Measurements from ENCODE around the gene AMH.
A peak's percentile ranks its signal among the peaks of the same experiment; 100 is the strongest.

Gene AMH

GRCh38 chr19:2219726-2220125, 29.4 kb upstream of the AMH start:
- FAIRE-seq (no peak), DNase-seq (ENCODE audit: insufficient read length, low spot score) (no peak)

- no peak for FAIRE-seq
- no peak for DNase-seq (ENCODE audit: insufficient read length, low spot score)
Observed at GRCh38 chr19:2221250-2221831, 27.8 kb upstream of the AMH start.

GRCh38 chr19:2221918-2222317, 27.2 kb upstream of the AMH start:
- FAIRE-seq (no peak), DNase-seq (ENCODE audit: insufficient read length, low spot score) (no peak)

- no peak for DNase-seq (ENCODE audit: insufficient read length, low spot score)
- FAIRE-seq: no peak
Observed at GRCh38 chr19:2223391-2223790, 25.7 kb upstream of the AMH start.

DNA sequence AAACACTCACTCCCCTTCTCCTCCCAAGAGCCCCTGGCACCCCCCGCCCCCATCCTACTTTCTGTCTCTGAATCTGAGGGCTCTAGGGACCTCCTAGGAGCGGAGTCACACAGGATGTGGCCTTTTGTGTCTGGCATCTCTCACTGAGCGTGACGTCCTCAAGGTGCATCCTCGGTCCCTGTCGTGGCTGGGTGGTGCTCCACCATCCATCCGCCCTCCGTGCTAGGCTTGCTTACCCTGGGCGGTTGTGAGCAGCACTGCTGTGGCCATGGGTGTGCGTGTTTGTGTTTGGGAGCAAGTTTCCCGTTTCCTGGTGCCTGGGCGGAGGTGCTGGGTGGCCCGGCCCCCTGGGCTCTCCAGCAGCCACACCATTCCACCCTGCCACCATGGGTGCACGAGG, 25.2 kb upstream of the AMH start:
- DNase-seq (ENCODE audit: insufficient read length, low spot score): peak; percentile 82
- FAIRE-seq: peak; percentile 71

DNA sequence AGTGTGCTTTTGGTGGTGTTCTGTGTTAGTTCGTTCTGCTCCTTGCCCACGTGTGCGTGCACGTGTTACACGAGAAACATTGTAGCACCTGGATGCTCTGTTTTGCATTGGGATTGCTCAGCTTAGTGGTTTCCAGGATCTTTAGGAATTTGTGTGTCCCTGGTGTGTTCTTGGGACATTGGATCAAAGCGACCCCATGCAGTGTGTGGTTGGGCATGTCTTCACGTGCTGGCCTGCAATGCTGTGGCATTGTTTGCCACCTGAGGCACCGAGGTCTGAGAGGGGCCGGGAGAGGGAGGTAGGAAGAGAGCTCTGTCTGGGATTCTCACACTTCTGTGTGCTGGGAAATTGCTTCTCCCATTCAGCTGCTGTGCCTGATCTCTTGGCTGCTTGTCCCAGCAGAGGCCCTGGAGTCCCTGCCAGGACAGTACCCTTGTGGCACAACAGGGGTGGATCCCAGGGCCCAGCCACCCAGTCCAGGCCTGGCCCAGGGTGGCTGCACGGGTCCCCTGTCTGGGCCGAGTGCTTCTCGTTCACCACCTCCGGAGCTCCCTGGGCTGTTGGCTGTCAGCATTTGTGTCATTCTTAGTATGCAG, 24.3 kb upstream of the AMH start:
- no peak for FAIRE-seq
- DNase-seq (ENCODE audit: insufficient read length, low spot score): no peak

DNA sequence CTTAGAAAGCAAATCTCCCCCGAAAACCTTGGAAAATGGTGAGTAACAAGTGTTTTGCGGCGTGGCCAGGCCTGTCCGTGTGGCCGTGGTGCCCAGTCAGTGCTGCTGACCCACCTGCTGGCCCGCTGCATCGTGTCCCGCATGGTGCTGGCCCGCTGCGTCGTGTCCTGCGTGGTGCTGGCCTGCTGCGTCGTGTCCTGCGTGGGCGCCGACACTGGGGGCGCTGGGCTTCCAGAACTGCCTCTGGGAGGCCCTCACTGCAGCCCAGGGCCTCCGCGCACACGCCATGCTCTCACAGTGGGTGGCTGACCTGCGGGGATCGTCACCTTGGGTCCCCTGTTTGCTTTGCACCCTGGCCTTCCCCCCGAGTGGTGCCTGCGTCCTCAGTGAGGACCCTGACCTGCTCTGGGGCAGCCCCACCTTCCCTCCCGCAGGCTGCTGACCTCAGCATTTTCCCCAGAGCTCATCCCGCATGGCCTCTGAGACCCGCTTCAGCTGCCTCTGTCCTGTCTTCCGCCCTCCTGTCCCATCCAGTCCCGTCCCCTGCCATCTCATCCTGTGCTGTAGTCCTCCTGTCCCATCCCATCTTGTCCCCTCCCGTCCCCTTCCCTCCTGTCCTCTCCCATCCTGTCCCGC, 23.6 kb upstream of the AMH start:
- no peak for DNase-seq (ENCODE audit: insufficient read length, low spot score)
- no peak for FAIRE-seq

- FAIRE-seq (no peak), DNase-seq (ENCODE audit: insufficient read length, low spot score) (no peak)
Observed at GRCh38 chr19:2226051-2226839, 22.9 kb upstream of the AMH start.

DNA sequence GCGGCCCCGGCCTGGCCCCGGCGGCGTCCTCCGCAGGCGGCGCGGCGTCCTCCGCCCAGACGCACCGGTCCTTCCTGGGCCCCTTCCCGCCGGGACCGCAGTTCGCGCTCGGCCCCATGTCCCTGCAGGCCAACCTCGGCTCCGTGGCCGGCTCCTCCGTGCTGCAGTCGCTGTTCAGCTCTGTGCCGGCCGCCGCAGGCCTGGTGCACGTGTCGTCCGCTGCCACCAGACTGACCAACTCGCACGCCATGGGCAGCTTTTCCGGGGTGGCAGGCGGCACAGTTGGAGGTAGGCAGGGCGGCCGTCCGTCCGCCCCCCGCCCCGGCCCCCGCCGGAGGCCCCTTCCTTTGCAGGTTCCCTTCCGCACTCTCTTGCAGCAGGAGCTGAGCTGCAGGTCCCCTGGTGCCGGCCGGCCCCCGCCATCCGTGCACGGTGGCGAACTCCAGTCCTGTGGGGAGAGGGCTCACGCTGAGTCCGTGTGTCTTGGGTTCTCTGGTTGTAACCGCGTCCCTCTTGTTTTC, 22.2 kb upstream of the AMH start:
- DNase-seq (ENCODE audit: insufficient read length, low spot score) (no peak), FAIRE-seq (no peak)

- DNase-seq (ENCODE audit: insufficient read length, low spot score): peak; percentile 92
- no peak for FAIRE-seq
Observed at GRCh38 chr19:2227415-2228156, 21.5 kb upstream of the AMH start.

DNA sequence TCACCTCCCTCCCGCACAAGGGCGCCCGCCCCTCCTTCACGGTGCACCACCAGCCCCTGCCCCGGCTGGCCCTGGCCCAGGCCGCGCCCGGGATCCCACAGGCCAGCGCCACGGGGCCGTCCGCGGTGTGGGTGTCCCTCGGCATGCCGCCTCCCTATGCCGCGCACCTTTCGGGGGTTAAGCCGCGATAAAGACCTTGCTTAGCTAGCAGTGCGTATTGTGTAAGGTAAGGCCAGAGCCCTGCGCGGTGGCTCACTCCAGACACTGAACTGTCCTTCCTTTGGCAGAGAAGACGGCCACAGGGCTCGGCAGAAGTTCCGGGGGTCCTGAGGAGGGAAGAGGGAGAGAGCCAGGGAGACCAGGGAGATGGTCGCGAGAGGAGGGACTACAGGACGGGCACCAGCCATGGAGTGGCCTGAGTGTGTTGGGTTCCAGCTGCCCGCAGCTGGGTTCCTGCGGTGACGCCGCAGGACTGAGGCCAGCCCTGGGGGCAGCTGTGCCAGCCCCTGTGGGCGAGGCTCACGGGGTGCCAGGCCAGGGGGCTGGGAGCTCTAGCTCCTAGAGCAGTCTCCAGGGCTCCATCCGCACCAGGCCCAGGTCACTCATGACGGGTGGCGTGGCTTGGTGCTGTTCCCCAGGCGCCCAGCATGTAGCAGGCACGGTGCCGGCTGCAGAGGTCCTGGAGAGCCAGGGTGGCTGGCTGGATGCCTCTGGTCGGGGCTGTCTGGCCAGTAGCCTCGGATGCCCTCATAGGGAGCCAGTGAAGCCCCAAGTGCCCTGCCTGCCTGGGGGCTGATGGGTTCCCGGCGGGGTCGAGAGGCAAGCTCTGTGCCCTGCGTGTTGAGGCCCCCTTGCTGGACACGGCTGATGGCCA, 20.7 kb upstream of the AMH start:
- no peak for FAIRE-seq
- DNase-seq (ENCODE audit: insufficient read length, low spot score): no peak

GRCh38 chr19:2229103-2230032, 19.8 kb upstream of the AMH start:
- DNase-seq (ENCODE audit: insufficient read length, low spot score) (no peak), FAIRE-seq (no peak)

DNA sequence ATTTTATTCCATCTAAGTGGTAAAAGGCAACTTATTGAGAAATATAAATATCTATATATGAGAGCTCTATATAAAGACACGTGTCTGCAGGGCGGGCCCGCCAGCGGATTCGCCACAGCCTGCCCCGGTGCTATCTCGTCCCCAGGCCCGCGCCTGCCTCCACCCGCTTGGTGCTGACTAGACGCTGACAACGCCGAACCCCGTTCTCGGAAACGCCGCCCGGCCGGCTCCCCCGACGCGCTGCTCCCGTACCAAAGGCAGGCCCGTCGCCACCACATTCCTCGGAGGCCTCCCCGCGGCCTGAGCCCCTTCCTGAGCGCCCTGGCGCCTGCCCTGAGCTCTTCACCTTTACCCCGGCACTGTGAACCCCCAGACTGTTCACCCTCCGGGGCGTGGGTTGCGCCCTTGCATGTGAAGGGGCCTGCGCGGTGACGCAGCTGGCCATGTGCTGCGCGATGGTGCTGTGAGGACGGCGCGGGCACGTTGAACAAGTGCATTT, 19.0 kb upstream of the AMH start:
- no peak for DNase-seq (ENCODE audit: insufficient read length, low spot score)
- no peak for FAIRE-seq

DNA sequence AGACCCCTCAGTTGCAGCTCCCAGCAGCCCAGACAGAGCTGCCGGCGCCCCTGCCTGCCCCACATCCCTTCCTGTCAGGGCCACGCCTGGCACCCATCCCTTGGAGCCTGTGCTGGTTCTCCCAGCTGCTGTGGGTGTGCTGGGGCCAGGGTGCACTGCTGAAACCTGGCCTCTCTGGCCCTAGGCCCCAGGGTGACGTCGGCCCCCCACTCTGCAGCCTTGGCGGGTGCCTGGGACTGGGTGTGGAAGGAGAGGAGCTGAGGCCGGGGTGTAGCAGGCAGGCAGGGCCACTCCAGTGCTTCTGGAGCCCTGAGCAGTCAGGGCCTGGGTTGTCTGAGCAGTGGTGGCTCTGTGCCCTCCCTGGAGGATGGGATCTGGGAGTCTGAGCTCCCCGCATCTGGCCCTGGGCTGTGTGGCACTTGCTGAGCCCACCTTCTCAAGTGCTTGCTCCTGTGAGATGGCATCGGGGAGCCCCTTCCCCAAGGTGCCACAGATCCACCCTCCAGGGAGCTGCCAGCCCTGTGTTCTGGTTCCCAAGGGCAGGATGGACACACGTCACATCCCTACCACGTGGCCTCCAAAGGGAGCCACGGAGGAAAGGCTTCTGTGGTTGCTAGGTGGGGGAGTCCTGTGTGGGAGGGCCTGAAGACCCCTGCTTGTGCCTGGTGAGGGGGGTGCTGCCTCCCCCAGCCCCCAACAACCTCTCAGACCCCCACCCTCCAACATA, 18.2 kb upstream of the AMH start:
- DNase-seq (ENCODE audit: insufficient read length, low spot score) (no peak), FAIRE-seq (no peak)

- DNase-seq (ENCODE audit: insufficient read length, low spot score): no peak
- FAIRE-seq: no peak
Observed at GRCh38 chr19:2231621-2232221, 17.4 kb upstream of the AMH start.

DNA sequence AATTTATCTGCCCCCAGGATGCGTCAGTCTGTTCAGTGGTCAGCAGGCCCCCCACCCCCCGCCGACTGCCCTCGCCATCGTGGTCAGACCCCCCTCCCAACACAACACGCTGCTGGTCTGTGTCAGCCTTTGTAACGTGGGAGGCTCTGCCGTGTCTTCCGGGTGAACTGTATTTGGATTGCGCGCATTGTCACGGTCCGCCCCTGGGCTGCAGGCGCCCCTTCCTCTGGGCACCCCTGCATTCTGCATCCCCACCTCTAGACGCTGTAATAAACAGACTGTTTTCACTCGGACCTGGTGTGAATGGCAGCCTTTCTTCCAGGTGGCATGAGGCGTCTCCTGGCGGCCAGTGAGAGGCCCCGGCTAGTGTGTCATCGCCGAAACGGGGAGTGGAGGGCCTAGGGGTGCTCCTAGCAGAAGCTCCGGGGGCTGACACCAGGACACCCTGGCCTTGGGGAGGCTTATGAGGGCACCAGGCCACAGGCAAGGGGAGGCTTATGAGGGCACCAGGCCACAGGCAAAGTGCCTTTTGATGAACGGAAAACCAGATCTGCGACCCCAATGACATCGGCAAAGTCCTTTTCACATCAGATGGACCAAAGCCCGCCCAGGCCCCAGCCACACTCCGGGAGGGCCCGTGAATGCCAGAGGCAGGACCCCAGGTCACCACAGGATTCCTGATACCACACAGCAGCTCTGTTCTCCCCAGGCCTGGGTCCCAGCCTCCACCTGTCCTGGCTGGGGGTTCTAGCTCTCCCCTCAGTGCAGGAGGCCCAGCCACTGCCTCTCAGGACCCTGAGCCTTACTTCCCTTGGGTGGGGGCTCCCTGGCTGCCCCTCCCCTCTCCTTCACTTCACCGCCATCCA, 16.6 kb upstream of the AMH start:
- FAIRE-seq (no peak), DNase-seq (ENCODE audit: insufficient read length, low spot score) (no peak)
